Measurements from ENCODE around the gene SPIRE1.

- no peak for TF ChIP-seq CTCF (conservative IDR thresholded peaks at IDR 0.05; ENCODE audit: low read length)
- no peak for TF ChIP-seq EZH2phosphoT487 (IDR thresholded peaks at IDR 0.05; ENCODE audit: borderline replicate concordance, low read depth, low read length)
Observed at GRCh38 chr18:12401881-12402280, 256.0 kb downstream of the SPIRE1 start.
